ENCODE data around the gene HLA-B.

DNA sequence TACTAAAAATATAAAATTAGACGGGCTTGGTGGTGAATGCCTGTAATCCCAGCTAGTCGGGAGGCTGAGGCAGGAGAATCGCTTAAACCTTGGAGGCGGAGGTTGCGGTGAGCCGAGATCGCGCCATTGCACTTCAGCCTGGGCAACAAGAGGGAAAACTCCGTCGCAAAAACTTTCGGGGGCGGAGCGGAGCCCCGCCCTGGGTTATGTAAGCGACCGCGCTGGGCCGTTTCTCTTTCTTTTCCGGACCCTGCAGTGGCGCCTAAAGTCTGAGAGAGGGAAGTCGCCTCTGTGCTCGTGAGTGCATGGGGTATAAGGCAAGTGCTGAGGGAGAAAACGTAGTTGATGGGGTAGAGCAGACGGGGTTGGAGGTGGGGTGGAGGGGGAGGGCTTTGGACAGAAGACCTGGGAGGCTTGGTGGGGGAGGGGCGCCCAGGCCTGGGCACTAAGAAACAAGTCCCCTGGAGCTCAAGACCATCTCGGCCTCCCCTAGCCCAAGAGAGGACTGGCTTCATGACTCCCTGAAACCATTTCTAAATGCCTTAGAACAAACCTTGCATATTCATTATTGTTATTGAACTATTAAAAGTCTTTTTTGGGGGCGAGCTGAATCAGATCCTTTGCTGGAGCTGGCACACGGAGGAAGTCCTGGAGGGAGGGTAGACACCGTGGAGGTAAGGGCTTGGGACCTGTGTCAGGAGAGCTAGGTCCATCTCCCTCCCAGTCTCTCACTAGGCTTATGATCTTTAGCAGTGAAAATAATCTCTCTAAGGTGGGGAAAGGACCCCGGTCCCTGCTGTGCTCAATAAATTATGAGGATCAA is 43.7 kb upstream of the HLA-B start:
- TF ChIP-seq, protein P1, sequence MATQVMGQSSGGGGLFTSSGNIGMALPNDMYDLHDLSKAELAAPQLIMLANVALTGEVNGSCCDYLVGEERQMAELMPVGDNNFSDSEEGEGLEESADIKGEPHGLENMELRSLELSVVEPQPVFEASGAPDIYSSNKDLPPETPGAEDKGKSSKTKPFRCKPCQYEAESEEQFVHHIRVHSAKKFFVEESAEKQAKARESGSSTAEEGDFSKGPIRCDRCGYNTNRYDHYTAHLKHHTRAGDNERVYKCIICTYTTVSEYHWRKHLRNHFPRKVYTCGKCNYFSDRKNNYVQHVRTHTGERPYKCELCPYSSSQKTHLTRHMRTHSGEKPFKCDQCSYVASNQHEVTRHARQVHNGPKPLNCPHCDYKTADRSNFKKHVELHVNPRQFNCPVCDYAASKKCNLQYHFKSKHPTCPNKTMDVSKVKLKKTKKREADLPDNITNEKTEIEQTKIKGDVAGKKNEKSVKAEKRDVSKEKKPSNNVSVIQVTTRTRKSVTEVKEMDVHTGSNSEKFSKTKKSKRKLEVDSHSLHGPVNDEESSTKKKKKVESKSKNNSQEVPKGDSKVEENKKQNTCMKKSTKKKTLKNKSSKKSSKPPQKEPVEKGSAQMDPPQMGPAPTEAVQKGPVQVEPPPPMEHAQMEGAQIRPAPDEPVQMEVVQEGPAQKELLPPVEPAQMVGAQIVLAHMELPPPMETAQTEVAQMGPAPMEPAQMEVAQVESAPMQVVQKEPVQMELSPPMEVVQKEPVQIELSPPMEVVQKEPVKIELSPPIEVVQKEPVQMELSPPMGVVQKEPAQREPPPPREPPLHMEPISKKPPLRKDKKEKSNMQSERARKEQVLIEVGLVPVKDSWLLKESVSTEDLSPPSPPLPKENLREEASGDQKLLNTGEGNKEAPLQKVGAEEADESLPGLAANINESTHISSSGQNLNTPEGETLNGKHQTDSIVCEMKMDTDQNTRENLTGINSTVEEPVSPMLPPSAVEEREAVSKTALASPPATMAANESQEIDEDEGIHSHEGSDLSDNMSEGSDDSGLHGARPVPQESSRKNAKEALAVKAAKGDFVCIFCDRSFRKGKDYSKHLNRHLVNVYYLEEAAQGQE (IDR thresholded peaks at IDR 0.05; ENCODE audit: insufficient read depth in 1 of 2, low read depth in 2 of 2, low read length in 2 of 2), result no peak
- TF ChIP-seq POLR2AphosphoS5 (IDR thresholded peaks at IDR 0.05; ENCODE audit: low read depth, low read length), result no peak
